Measurements from ENCODE around the gene ZNF32.

Gene ZNF32

DNA sequence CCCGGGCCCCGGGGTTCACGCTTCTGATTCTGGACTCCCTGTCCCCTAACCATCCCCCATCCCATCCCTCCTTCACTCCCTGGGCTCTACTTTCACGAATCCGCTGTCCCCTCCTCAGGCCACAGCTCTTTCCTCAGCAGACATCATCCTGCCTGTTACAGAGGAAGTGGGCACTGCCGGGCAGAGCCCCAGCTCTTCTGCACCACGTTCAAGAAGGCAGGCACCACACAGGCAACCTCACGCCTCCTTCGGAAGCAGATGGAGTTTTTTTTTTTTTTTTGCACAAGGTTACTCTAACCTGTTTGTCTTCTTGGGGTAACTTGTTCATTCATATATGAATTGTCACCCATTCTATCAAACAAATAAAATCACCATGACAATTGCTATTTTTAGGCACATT lies 17.9 kb upstream of the ZNF32 start:
- TF ChIP-seq, protein P1, sequence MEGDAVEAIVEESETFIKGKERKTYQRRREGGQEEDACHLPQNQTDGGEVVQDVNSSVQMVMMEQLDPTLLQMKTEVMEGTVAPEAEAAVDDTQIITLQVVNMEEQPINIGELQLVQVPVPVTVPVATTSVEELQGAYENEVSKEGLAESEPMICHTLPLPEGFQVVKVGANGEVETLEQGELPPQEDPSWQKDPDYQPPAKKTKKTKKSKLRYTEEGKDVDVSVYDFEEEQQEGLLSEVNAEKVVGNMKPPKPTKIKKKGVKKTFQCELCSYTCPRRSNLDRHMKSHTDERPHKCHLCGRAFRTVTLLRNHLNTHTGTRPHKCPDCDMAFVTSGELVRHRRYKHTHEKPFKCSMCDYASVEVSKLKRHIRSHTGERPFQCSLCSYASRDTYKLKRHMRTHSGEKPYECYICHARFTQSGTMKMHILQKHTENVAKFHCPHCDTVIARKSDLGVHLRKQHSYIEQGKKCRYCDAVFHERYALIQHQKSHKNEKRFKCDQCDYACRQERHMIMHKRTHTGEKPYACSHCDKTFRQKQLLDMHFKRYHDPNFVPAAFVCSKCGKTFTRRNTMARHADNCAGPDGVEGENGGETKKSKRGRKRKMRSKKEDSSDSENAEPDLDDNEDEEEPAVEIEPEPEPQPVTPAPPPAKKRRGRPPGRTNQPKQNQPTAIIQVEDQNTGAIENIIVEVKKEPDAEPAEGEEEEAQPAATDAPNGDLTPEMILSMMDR (IDR thresholded peaks at IDR 0.05; ENCODE audit: insufficient read depth, low read depth, low read length, missing control alignments): no peak
- H3K4me3 ChIP-seq (ENCODE audit: low read length): no peak overlapping the region
- no peak for DNase-seq (ENCODE audit: low read depth)

DNA sequence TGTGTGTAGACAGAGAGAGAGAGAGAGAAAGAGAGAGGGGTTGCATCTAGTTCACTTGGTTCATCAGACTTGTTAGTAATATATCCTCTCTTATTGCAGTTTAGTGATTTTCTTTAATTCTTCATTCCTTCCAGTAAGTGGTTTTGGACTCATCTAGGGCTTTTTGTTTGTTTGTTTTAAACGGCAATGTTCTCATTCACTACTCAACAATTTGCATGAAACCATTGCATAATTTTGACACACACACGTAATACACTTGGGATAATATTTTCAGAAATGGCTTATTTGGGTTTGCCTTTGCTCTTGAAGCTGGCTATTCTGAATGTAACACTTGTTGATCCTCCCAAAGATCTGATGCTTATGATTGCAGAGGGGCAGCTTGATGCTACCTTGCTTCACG lies 16.4 kb upstream of the ZNF32 start:
- no peak for DNase-seq (ENCODE audit: low read depth)
- TF ChIP-seq, protein P1 (IDR thresholded peaks at IDR 0.05; ENCODE audit: insufficient read depth, low read depth, low read length, missing control alignments): no peak
- H3K4me3 ChIP-seq (ENCODE audit: low read length): no peak overlapping the region

DNA sequence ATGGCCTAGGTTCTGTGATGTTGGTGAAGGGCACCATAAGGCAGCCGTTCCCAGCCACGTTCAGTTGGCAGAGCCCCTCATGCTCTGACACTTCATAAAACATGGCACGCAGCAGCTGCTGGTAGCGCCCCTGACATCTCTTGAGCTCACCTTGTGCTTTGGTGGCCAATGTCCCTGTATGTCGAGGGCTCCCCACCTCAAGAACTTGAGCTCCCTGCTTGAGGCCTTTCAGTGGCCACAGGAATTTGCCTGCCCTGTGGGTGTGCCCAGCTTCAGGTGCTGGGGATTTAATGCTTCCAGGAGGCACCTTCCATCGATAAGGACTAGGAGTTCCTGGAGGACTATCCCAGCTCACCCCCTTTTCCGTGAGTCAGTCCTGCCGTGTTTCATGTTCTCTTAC lies 9.5 kb upstream of the ZNF32 start:
- TF ChIP-seq, protein P1 (IDR thresholded peaks at IDR 0.05; ENCODE audit: insufficient read depth, low read depth, low read length, missing control alignments): no peak
- no peak for DNase-seq (ENCODE audit: low read depth)
- no peak overlapping the region for H3K4me3 ChIP-seq (ENCODE audit: low read length)

DNA sequence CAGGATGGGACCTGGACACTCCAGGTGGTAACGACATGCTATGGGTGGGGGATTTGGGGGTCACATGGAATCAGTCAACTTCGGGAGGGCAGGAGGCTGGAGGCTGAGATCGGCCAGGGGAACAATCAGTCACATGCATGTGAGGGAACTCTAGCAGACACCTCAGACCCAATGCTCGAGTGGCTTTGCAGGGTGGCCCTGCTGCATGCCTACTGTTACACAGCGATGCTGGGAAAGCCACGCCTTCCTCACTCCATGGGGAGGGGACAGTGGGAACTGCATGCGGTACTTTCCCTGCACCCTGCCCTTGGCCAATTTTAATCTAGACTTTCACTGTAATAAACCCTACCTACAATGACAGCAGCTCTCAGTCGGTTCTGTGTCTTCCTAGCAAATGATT lies 6.6 kb upstream of the ZNF32 start:
- no peak overlapping the region for H3K4me3 ChIP-seq (ENCODE audit: low read length)
- TF ChIP-seq, protein P1 (IDR thresholded peaks at IDR 0.05; ENCODE audit: insufficient read depth, low read depth, low read length, missing control alignments): no peak
- DNase-seq (ENCODE audit: low read depth): no peak

DNA sequence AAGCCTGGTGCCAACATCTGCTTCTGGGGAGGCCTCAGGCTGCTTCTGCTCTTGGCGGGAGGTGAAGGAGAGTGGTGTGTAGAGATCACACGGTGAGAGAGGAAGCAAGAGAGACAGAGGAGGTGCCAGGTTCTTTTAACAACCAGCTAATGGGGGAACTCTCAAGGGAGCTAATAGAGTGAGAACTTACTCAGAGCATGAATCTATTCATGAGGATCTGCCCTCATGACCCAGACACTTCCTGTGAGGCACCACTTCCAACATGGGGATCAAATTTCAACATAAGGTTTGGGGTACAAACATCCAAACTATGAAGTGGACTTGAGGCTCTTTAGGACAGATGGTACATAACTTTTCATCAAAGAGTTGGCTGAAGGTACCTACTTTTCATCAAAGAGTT lies 5.1 kb upstream of the ZNF32 start:
- no peak overlapping the region for H3K4me3 ChIP-seq (ENCODE audit: low read length)
- TF ChIP-seq, protein P1 (IDR thresholded peaks at IDR 0.05; ENCODE audit: insufficient read depth, low read depth, low read length, missing control alignments): no peak
- no peak for DNase-seq (ENCODE audit: low read depth)

DNA sequence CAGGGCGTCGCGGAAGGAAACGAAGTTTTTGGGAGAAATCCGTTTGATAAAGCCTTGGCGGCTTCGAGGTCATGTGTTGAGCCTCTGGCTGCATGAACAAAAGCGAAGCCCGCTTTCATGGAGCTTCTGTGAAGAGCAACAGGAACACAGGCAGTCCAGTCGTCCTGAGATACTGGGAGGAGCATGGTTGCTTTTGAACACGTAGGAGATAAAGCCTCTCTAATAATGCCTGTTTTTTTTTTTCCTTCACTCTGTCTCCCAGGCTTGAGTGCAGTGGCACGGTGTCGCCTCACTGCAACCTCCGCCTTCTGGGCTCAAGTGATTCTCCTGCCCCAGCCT lies 473 bp upstream of the ZNF32 start:
- H3K4me3 ChIP-seq (ENCODE audit: low read length): peak overlapping the region; percentile 64
- TF ChIP-seq, protein P1 (IDR thresholded peaks at IDR 0.05; ENCODE audit: insufficient read depth, low read depth, low read length, missing control alignments): no peak
- DNase-seq (ENCODE audit: low read depth): no peak

DNA sequence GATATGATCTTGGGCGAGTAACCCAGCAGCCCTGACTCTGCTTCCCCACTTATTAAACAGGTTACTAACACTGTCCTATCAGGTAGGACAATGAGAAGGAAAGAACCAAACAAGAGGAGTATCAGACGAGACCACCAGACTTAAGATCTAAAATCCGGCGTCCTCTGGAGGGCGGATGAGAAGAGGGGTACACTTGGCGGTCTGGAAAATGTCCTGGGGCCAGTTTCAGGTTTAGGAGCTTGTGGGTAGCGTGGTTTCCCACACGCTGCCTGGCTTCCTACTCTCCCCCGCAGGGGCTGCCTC lies 635 bp downstream of the ZNF32 start:
- peak overlapping the region; percentile 64 for H3K4me3 ChIP-seq (ENCODE audit: low read length)
- no peak for DNase-seq (ENCODE audit: low read depth)
- TF ChIP-seq, protein P1 (IDR thresholded peaks at IDR 0.05; ENCODE audit: insufficient read depth, low read depth, low read length, missing control alignments): no peak

Measured in epithelial cell of esophagus (primary cell).